ENCODE data around the gene TCTN1.

TCTN1 gene

GRCh38 chr12:110684312-110684836 is 70.4 kb downstream of the TCTN1 start:
- DNase-seq: no peak

GRCh38 chr12:110686294-110686903 is 72.5 kb downstream of the TCTN1 start:
- DNase-seq: no peak

- DNase-seq: no peak
Measured at GRCh38 chr12:110687396-110688169, 73.7 kb downstream of the TCTN1 start.

GRCh38 chr12:110688446-110689280 is 74.7 kb downstream of the TCTN1 start, which contains the start of gene HVCN1:
Gene HVCN1 (minus strand): TSS chr12:110689115. CDS start chr12:110683245, 5,870 bp downstream.
- DNase-seq: no peak

GRCh38 chr12:110689281-110690126 is 75.6 kb downstream of the TCTN1 start:
- DNase-seq: peak; percentile 28

GRCh38 chr12:110690127-110690430 is 76.2 kb downstream of the TCTN1 start:
- DNase-seq: no peak

GRCh38 chr12:110693731-110694130 is 79.8 kb downstream of the TCTN1 start:
- no peak for DNase-seq

GRCh38 chr12:110694330-110694901 is 80.5 kb downstream of the TCTN1 start:
- no peak for DNase-seq

GRCh38 chr12:110696283-110696682 is 82.4 kb downstream of the TCTN1 start:
- no peak for DNase-seq

- no peak for DNase-seq
Measured at GRCh38 chr12:110697236-110697635, 83.3 kb downstream of the TCTN1 start.

- peak; percentile 65 for DNase-seq
Measured at GRCh38 chr12:110698171-110698902, 84.4 kb downstream of the TCTN1 start.
